Measurements from ENCODE around the gene TMC6.
"Not testable (repeated sequence)": the region's sequence is repeated elsewhere in the genome, so short reads cannot be mapped to it uniquely, and the experiment has no call there.

The TMC6 gene

DNA sequence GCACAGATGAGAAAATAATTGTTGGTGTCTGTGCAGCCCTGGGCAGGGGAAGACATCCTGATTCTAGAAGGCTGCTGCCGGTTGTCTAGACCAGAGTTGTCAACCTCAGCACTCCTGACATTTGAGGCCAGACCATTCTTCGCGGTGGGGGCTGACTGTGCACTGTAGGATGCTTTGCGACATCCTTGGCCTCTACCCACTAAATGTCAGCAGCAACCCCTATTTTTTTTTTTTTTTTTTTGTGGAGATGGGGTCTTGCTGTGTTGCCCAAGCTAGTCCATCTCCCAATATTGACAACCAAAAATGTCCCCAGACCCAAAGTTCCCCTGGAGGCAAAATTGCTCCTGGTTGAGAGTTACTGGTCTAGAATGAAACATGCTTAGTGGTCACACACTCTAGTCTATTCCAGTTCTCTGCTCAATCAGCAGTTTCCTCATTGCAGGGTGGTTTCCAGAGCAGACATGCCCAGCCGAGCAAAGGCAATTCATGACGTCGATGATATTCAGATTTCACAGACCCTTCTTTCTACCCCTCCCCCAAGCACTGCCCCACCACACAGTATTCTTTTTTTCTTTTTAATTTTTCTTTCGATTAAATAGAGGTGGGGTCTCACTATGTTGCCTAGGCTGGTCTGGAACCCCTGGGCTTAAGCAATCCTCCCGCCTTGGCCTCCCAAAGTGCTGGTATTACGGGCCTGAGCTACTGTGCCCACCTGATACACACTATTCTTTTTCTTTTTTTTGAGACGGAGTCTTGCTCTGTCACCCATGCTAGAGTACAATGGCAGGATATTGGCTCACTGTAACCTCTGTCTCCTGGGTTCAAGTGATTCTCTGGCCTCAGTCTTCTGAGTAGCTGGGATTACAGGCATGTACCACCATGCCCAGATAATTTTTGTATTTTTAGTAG lies 26.6 kb upstream of the TMC6 start:
- peak; percentile 75 for DNase-seq

DNA sequence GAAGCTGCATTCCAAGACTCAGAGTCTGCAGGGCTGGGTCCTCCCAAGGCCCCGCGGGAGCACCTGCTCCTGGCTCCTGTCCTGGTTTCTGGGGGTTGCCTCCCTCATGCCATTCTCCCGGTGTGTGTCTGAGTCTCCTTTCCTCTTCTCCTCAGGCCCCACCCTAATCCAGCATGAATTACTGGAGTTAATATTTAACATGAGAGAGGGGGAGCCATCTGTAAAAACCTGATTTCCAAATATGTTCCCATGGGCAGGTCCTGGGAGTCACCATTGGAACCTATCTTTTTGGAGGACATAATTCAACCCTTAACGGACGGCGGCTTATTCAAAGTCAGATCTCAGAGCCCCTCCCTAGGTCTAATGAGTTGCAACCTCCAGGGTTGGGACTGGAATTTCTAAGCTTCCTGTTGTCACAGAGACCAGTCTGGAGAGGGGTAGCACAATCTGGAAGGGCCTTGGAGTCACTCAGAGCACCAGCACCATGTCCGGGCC lies 23.0 kb upstream of the TMC6 start:
- no peak for DNase-seq

DNA sequence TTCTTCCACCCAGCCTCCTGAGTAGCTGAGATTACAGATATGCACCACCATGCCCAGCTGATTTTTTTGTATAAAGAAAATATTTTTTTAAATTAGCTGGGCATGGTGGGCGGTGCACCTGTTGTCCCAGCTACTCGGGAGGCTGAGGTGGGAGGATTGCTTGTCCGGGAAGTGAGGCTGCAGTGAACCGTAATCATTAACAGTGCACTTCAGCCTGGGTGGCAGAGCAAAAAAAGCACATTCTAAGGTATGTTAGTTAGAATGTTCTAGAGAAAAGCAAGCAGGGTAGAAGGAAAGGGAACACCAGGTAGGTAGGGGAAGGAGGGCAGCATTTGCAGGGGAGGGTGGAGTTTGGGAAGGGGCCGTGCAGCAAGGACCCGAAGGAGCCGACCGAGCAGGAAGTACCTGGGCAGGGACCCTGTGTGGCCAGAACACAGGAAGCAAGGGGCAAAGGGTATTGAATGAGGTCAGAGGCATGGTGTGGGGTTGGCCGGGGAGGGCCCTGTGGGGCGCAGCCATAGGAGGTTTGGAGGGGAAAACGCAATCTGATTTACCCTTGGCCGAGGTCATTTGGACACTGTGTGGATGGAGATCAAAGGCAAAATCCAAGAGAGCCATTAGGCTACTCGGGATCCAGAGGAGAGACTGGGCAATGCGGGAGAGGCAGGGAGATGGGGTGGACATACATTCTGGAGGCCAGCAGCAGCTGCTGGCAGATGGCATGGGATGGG lies 19.9 kb upstream of the TMC6 start:
- DNase-seq = no peak

- no peak for DNase-seq
These were observed 18.9 kb upstream of the TMC6 start for GRCh38 chr17:78147315-78147998.

- no peak for DNase-seq
These were observed 18.3 kb upstream of the TMC6 start for GRCh38 chr17:78146881-78147280.

DNA sequence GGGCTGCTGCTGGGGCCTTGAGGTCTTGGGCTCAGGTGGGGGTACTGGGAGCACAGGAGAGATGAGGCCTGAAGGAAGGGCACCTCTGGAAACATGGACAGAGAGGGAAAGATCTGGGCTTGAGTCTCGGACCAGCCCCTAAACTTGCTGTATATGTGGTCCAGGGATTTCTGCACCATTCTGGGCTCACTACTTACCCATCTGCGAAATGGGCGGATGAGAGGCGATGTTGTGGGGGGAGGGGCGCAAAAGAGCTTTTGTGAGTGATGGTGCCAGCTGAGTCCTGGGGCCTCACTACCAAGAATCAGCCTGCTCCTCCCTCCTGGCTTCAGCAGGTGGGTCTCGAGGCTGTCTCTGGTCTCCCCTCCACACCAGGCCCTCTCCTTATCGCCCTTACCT lies 17.9 kb upstream of the TMC6 start:
- DNase-seq = no peak

DNA sequence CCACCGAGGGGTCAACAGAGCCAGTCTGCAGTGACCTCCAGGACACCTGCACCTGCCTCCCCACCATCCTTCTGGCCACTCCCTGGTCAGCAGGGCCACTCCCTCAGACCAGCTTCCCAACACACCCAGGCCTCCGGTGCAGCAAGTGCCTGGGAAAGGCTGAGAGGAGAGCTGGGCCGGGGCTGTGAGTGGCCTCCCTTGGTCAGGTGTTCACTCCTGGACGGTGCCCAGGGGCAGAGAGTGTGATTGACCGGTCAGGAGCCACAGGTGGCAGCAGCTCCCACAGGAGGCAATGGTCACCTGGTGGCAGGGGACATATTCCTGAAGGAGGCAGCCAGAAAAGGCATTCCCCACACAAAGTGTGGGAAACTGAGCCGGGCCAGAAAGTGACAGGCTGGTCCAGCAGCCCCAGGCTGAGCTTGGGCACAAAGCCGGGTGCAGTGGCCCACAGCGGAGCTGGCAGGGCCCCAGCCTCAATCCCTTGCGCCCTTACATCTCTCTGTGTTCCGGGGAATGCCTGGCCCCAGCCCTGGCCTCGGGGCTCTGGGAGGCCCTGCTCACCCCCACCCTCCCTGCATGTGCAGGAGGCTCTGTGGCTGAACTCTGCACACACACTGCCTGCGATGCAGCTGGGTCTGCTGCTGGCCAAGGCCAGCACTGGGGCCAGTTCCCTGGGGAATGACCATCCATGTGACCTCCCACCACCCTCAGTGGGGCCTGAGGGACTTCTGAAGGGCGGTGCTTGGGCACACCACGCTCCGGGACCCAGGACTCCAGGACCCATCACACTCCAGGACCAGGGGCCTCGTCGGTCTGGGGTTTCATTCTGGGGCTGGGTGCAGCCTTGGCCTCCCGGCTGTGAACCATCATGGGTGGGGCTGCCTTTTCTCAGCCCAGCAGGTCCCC lies 16.4 kb upstream of the TMC6 start:
- no peak for DNase-seq

DNA sequence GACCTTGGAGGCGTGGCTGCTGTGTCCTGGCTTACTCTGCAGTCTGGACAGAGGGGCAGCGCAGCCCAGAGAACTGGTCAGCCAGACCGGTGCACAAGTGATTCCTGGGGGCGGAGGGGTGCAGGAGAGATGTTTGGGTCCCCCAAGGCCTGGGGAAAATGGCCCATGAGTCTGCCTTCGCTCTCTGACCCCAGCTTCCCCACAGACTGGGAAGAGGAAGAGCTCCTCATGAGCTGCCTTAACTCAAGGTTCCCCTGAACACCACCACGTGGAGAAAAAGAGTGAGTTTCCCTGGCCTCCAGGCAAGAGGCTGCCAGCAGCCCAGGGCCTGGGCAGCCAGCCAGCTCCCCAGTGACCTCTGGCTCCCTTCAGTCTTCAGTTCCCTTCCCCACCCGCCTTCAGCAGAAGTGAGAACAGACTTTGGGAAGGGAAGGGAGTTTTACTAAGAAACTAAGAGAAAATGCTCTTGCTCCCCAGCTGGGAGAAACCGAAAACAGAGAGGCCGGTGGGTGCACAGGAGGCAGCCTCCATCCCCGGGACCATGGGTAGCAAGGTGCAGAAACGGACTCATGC lies 15.7 kb upstream of the TMC6 start:
- peak; percentile 85 for DNase-seq

DNA sequence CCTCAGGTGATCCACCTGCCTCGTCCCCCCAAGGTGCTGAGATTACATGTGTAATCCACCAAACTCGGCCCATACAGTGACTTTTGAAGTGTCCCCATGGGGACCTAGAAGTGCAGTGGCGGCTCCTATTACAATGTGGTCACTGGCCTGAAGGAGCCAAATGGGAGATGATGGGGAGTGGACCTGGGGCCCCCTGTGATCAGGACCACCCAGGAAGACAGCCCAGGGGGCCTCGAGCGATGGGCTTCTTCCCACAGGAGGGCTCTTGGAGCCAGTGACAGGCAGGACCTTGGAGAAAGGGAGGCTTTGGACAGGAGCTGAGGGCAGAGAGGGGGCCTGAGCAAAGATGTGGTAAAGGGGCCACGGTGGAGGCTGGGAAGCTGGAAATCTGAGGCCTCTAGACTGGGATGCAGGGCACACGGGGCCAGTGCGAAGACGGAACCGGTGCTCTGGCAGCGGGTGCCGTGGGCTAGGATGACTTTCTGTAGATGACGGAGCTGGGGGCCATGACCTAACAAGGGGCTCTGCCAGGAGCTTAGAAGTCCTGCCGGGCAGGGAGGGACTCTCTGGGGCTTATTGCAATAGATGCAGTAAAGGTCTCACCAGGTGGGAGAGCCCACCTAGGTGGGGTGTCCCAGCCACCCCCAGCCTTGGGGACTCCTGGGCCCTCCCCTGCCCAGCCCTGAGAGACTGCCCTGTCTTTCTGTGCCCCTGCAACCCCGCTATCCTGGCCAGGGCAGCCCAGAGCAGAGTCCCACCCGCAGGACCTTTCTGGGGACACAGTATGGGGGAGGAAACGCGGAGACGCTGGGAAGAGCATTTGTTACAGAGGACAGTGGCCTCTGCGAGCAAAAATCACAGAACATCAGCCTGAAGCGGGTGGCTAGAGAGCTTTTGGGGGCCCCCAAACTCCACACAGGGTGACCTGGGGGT lies 14.9 kb upstream of the TMC6 start:
- DNase-seq = no peak

DNA sequence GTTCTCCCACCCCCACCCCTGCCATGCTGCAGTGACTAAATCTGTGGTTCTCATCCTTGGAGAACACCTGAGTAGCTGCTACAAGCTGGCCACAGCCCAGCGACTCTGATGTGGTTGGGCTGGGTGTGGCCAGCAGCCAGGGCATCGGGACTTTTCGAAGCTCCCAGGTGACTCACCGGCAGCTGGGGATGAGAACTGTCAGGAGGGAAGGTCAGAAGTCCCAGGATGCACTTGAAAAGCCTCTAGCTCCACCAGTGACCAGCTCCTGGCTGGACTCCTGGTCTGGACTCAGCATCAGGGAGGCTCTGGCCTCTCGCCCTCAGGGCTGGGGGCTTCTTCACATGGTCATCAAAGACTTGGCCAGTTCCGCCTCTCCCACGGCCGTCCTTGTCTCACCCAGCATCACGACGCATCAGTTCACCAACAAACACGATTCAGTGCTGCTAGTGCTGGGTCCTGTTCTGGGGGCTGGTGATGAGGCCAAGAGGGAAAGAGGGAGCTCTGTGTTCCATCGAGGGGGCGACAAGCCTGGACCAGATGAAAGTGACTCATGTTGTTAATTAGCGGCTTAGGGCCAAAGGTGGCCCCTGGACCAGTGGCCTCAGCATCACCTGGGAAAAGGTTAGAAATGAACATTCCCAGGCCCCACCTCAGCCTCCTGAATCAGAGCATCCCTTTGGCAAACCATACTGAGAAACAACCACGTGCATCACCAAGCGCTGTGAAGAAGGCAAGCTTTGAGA lies 13.7 kb upstream of the TMC6 start:
- DNase-seq = no peak

GRCh38 chr17:78141437-78142118 lies 13.0 kb upstream of the TMC6 start:
- DNase-seq = no peak

DNA sequence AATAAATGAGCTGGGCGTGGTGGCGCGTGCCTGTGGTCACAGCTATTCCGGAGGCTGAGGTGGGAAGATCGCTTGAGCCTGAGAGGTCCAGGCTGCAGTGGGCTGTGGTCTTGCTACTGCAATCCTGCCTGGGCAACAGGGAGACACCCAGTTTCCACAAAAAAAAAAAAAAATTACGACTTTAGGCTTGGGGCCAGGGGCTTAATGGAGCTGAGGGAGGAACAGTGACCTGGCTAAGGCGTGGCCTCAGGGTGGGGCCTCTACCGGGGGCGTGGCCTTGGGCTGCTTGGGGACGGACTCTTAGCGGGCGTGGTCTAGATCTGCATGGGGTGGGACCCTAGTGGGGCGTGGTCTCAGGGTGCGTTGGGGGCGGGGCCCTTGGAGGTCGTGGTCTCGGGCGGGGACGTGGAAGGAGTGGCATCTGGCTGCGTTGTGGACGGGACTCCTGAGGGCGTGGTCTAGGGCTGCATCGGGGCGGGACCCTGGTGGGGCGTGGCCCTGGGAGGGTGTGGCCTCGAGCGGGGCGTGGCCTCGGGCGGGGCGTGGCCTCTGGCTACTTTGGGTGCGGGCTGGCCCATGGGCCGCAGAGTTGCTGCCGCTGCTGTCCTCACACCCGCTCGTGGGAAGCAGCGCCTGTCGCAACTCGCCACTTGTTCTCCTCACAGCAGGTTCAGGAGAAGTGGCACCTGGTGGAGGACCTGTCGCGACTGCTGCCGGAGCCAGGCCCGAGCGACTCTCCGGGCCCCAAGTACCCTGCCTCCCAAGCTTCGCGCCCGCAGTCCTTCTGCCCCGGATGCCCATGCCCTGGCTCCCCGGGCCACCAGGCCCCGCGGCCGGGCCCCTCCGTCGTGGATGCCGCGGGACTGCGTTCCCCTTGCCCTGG lies 11.9 kb upstream of the TMC6 start:
- peak; percentile 99 for DNase-seq

- not testable (repeated sequence) for DNase-seq
These were observed 11.3 kb upstream of the TMC6 start for GRCh38 chr17:78139861-78140168.

DNA sequence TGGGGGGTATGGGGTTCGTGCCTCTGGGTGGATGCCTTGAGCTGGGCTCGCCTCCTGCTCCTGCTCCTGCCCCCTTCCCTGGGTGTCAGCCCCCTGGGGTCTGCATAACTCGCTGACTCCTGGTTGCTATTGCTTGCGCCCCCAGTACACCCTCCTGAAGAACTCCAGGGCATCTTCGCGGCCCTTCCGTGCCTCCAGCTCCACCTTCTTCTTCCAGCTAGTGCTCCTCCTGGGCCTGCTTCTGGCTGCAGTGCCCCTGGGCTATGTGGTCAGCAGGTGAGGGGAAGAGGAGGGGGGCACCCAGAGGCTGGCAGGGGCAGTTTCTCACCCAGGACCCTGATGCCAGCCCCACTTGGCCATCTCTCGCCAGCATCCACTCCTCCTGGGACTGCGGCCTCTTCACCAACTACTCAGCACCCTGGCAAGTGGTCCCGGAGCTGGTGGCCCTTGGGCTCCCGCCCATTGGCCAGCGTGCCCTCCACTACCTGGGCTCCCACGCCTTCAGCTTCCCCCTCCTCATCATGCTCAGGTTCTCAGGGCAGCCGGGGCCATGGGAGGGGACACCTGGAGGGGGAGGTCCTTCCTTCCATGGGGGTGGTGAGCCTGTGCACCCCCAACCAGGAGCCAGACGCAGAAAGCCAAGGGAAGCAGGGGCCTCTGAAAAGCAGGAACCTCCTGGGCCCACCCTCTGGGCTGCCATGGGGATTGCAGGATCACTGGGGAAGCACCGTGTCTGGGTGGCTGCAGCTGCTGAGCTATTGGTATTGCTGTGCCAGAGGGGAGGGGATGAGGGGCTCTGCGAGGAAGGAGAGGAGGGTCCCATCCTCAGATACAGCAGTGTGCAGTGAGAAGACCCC lies 9.9 kb upstream of the TMC6 start:
- no peak for DNase-seq

- DNase-seq = peak; percentile 42
These were observed 9.0 kb upstream of the TMC6 start for GRCh38 chr17:78137392-78138203.

GRCh38 chr17:78135858-78136500 lies 7.4 kb upstream of the TMC6 start:
- DNase-seq = peak; percentile 36
